ENCODE measurements around the gene PI4K2B. TPM values are rescaled to one million over a fixed set of nuclear protein-coding genes. Genes with fewer than 3 reads are reported as not detected.

PI4K2B gene
- total and polyA plus RNA-seq, 4 donors: 12.3 to 34.7 (median 19.4) TPM

- TF ChIP-seq HNF4A (conservative IDR thresholded peaks at IDR 0.05): peak; percentile 94 to 97
- no peak for TF ChIP-seq TAF1 (conservative IDR thresholded peaks at IDR 0.05)
- TF ChIP-seq HNF4G (IDR thresholded peaks at IDR 0.05): peak; percentile 62
- peak; percentile 78 for TF ChIP-seq YY1 (IDR thresholded peaks at IDR 0.05)
- peak; percentile 44 to 51 for TF ChIP-seq RAD21 (IDR thresholded peaks at IDR 0.05)
- TF ChIP-seq FOXA1 (IDR thresholded peaks at IDR 0.05): no peak
Measured at GRCh38 chr4:25221377-25221776, 12.5 kb upstream of the PI4K2B start (continued).

DNA sequence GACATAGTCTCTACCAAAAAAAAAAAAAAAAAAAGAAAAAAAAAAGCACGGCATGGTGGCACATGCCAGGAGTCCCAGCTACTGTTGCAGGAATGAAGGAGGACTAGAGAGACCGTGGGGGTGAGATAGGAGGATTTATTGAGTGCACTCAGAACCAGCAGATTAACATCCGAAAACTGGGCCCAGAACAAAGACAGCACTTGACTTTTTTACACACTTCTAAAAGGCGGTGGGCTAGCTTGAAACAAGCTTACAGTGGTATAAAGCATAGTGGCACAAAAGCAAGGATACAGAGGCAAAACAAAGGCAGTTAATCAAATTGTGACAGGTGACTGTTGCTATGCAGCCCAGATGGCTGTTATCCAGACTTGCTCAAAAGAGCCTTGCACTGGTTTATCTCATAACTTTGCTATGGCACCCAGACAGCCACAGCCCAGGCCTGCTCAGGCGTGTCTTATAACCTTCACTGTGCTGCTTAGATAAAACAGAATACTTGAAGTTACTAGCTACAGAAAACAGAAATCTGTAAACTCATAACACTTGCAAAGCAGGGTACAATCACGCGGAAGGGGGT lies 9.9 kb upstream of the PI4K2B start:
- Histone ChIP-seq H3K36me3 (ENCODE audit: control insufficient read depth in 4 of 4, insufficient read depth in 3 of 4, low read depth in 1 of 4, low read length in 3 of 4) (no peaks in the 10 kb centered on the region), H3K27ac (ENCODE audit: low read depth in 1 of 2, low read length in 2 of 2) (no peak overlapping the region), H3K9ac (ENCODE audit: low read depth in 1 of 2, low read length in 2 of 2) (no peak overlapping the region), H3K27me3 (ENCODE audit: control insufficient read depth in 4 of 4, insufficient read depth in 4 of 4, low read length in 3 of 4) (no peaks in the 10 kb centered on the region), H3K9me3 (ENCODE audit: control insufficient read depth in 4 of 4, low read length in 3 of 4) (peaks cover 3 to 13% (median 4%) of the 10 kb centered on the region in 4 donors), H3K4me1 (ENCODE audit: control insufficient read depth in 4 of 4, insufficient read depth in 4 of 4, low read length in 3 of 4) (peaks cover 0 to 24% (median 15%) of the 10 kb centered on the region in 4 donors), H3K4me3 (ENCODE audit: low read depth in 1 of 3, low read length in 3 of 3) (no peak overlapping the region)
- TF ChIP-seq NR2F2 (IDR thresholded peaks at IDR 0.05) (no peak), EGR1 (IDR thresholded peaks at IDR 0.05; ENCODE audit: low read depth in 2 of 2) (no peak), TAF1 (conservative IDR thresholded peaks at IDR 0.05) (no peak), RAD21 (IDR thresholded peaks at IDR 0.05) (no peak), MAX (IDR thresholded peaks at IDR 0.05) (no peak), SP1 (IDR thresholded peaks at IDR 0.05) (no peak), YY1 (IDR thresholded peaks at IDR 0.05) (no peak), HNF4G (IDR thresholded peaks at IDR 0.05) (no peak), JUND (IDR thresholded peaks at IDR 0.05) (no peak), RXRA (IDR thresholded peaks at IDR 0.05) (no peak), CTCF (IDR thresholded peaks at IDR 0.05; ENCODE audit: low read depth, low read length, missing input control) (no peak), HNF4A (conservative IDR thresholded peaks at IDR 0.05) (no peak), FOXA2 (IDR thresholded peaks at IDR 0.05) (no peak), FOXA1 (IDR thresholded peaks at IDR 0.05) (no peak), GABPA (IDR thresholded peaks at IDR 0.05 in 1 of 2, conservative IDR thresholded peaks at IDR 0.05 in 1 of 2) (no peak), ATF3 (IDR thresholded peaks at IDR 0.05) (no peak), REST (IDR thresholded peaks at IDR 0.05) (no peak)
- TF ChIP-seq, protein P1, sequence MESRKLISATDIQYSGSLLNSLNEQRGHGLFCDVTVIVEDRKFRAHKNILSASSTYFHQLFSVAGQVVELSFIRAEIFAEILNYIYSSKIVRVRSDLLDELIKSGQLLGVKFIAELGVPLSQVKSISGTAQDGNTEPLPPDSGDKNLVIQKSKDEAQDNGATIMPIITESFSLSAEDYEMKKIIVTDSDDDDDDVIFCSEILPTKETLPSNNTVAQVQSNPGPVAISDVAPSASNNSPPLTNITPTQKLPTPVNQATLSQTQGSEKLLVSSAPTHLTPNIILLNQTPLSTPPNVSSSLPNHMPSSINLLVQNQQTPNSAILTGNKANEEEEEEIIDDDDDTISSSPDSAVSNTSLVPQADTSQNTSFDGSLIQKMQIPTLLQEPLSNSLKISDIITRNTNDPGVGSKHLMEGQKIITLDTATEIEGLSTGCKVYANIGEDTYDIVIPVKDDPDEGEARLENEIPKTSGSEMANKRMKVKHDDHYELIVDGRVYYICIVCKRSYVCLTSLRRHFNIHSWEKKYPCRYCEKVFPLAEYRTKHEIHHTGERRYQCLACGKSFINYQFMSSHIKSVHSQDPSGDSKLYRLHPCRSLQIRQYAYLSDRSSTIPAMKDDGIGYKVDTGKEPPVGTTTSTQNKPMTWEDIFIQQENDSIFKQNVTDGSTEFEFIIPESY (IDR thresholded peaks at IDR 0.05): no peak
- DNase-seq (ENCODE audit: low spot score): peak; percentile 52
- WGBS: 91% methylated on average over 7 of the region's 7 CpGs

Measured in liver (tissue), 9 donors.